ENCODE results near the gene FDX1. TPM values are rescaled to one million over a fixed set of nuclear protein-coding genes. Genes with fewer than 3 reads are reported as not detected.

FDX1 gene
- total and polyA plus RNA-seq, 2 of the 13 experiments (the other 11 are each of a cell fraction or from before 2014, with no cell fraction given), result 4.5 to 13.1 TPM

DNA sequence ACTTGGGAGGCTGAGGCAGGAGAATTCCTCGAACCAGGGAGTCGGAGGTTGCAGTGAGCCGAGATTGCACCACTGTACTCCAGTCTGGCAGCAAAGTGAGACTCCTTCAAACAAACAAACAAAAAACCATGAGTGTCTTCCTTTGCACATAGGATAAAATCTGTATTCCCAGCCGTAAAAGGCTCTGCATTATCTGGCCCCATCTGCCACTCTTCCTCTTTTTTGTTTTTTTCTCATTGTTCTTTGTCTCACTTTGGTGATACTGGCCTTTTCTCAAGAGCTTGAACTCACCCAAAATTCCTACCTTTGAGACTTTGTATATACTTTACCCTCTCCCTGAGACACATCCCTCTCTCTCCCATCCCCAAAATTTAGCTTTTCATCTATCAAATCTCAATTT is 17.6 kb downstream of the FDX1 start (continued):
- no peak for TF ChIP-seq ZNF253 (CRISPR knock-in tag; IDR thresholded peaks at IDR 0.05; ENCODE audit: borderline replicate concordance)

DNA sequence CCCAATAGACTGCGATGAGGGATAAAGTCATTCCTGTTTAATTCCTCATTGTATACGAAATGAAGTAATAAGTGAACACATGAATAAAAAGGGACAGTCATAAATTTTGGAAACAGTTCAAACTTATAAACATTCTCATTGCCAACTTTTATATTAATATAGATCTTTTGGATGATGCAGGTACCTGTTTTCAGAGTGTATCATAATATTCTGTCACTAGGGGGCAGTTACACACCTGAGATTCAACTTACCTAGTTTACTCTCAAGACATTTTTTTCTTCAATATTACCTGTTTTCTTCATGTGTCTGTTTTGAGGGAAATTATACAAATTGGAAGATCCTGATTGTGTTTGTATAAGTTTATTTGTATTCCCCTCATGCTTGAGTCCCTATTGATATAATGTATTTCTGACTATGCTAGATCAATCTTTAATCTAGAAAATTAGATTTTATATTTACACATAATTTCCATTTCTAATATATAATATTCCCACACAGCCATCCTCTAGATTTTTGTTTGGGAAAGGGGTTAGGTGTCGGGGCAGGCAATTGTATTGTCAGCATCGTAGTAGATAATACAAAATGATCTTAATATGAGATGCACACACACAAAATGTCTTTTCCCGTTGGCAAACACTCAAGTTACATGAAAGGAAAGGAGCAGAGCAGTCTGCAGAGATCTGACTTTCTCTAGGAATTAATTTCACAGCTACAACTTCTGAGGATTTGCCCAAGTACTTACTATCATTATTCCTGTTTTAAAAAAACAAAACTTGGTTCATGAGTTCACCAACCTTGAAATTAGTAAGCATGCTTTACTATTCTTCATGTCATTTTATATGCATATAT is 18.4 kb downstream of the FDX1 start:
- intact Hi-C loops (cut with micrococcal nuclease; ENCODE audit: unreplicated experiment), result loop anchor here (5.0 kb wide), 1 partner anchor 999 kb away; no protein-coding TSS in a partner anchor
- Histone ChIP-seq H3K9me3 (ENCODE audit: low read length) (no peaks in the 10 kb centered on the region), H3K36me3 (replicated peaks in 1 of 2; ENCODE audit: control insufficient read depth in 1 of 2, insufficient read depth in 2 of 2, low read length in 2 of 2) (no peaks in the 10 kb centered on the region; a peak in 1 of 5 replicates), H4K20me1 (ENCODE audit: insufficient read depth, low read length) (no peaks in the 10 kb centered on the region), H3K4me3 (replicated peaks in 1 of 3; ENCODE audit: insufficient read depth in 1 of 3, low read depth in 2 of 3, low read length in 3 of 3) (no peak overlapping the region), H3K79me2 (ENCODE audit: insufficient read depth, low read length) (no peaks in the 10 kb centered on the region), H3K27ac (ENCODE audit: extremely low read length, insufficient read depth, low read length) (no peak overlapping the region), H3K27me3 (ENCODE audit: control insufficient read depth in 1 of 2, insufficient read depth in 2 of 2, low read length in 2 of 2) (no peaks in the 10 kb centered on the region), H2AFZ (ENCODE audit: low read length) (no peak overlapping the region), H3K4me2 (ENCODE audit: low read depth, low read length) (no peak overlapping the region), H3K9ac (ENCODE audit: insufficient read depth, low read depth, low read length) (no peak overlapping the region), H3K4me1 (ENCODE audit: insufficient read depth, low read length) (no peaks in the 10 kb centered on the region)
- ChIA-PET POLR2A (no interaction called here), CTCF (ENCODE audit: low intra/inter-chr PET ratio, low total read pairs) (interaction anchor here (1.6 kb wide), 1 partner anchor 782 kb away, joined by 7 read pairs; no protein-coding TSS in a partner anchor)
- WGBS (ENCODE audit: low lambda C conversion rate), result 74% methylated on average over 5 of the region's 5 CpGs
- TF ChIP-seq STAG1 (CRISPR knock-in tag; IDR thresholded peaks at IDR 0.05) (peak; percentile 26; the same call in 1 of the 2 replicates), ZSCAN5A (CRISPR knock-in tag; IDR thresholded peaks at IDR 0.05; ENCODE audit: borderline replicate concordance) (no peak)
- TF ChIP-seq, protein P1, sequence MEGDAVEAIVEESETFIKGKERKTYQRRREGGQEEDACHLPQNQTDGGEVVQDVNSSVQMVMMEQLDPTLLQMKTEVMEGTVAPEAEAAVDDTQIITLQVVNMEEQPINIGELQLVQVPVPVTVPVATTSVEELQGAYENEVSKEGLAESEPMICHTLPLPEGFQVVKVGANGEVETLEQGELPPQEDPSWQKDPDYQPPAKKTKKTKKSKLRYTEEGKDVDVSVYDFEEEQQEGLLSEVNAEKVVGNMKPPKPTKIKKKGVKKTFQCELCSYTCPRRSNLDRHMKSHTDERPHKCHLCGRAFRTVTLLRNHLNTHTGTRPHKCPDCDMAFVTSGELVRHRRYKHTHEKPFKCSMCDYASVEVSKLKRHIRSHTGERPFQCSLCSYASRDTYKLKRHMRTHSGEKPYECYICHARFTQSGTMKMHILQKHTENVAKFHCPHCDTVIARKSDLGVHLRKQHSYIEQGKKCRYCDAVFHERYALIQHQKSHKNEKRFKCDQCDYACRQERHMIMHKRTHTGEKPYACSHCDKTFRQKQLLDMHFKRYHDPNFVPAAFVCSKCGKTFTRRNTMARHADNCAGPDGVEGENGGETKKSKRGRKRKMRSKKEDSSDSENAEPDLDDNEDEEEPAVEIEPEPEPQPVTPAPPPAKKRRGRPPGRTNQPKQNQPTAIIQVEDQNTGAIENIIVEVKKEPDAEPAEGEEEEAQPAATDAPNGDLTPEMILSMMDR (CRISPR knock-in tag; IDR thresholded peaks at IDR 0.05), result peak; percentile 42
- ATAC-seq (no peak), FAIRE-seq (no peak), DNase-seq (ENCODE audit: low spot score) (no peak)
- BruUV-seq (replicated peaks), result no TSS peak
- in situ Hi-C loops (cut with HindIII; ENCODE audit: extremely low pct_ligation_motif_present, low pct_unique_long_range_greater_than_20kb), result no loop called here

Measured in HepG2 (cell line).